ENCODE results near the gene PCNX1.
A peak's percentile ranks its signal among the peaks of the same experiment; 100 is the strongest.

PCNX1 gene

DNA sequence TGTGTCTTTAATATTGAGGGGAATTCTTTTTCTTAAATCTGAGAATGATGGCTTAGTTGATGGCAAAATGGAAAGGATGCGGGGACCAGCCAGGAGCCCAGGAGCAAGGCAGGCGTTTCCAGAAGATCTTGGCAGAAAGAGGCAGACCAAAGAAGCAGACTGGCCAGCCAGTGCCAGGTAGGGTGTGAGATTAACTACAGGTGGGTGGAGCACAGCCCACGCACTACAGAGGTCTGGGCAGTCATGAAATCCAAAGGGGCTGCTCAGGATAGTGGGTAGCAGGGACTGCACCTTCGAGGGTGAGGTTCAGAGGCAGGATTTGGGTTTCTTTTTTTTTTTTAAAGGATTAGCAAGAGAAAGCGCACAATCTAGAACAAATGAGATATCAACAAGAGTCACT lies 17.7 kb upstream of the PCNX1 start:
- DNase-seq = no peak

DNA sequence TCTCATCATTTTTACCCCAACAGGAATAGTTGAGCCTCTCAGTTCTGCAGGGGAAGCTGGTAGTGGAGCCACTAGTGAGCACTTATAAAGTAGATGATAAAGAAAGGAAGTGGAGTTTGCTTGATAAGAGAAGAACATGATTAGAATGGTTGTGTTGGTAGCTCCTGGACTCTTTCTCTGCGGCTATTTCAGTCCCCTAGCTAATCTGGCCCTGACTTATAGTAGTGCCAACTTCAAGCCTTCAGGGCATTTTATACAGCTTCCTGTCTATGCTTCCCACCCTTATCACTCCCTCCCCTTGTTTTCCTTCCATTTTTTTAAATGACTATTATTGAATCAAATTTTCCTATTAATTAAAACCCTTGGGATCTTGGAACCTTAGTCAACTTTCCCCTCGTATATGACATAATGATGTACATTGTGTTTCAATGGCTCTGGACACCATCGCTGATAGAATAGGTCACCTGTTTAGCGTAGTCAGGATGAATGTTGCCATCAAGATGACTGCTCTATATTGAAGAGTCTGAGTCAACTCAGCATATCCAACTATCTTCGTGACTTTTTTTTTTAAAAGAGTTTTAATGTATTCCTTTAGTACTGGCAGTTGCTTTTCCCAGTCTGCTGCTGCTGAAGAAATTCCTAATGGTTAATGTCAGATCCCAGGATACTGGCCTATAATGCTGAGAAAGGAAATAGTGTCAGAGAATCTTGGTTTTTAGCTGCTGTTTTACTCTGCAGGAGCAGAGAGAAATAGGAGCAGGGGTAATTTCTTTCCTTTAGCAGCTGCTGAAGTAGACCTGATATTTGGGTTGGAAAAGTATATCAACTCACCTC lies 16.2 kb upstream of the PCNX1 start:
- no peak for DNase-seq

DNA sequence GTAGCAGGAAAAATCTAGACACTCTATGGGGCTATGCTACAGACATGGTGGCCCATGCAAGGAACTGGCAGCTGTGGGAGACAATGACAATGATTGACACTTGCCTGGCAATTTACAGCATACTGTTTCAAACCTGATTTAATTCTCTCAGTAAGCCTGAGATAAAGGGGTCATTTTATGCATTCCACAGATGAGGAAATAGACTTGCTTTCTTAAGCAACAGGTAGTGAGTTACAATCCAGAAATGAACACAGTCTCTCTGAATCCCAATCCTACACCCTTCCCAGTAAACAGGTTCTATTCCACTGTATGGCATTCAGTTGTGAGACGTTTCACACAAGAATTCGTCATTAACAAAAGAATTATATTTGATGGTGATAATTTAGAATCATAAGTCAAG lies 15.5 kb upstream of the PCNX1 start:
- DNase-seq = no peak

DNA sequence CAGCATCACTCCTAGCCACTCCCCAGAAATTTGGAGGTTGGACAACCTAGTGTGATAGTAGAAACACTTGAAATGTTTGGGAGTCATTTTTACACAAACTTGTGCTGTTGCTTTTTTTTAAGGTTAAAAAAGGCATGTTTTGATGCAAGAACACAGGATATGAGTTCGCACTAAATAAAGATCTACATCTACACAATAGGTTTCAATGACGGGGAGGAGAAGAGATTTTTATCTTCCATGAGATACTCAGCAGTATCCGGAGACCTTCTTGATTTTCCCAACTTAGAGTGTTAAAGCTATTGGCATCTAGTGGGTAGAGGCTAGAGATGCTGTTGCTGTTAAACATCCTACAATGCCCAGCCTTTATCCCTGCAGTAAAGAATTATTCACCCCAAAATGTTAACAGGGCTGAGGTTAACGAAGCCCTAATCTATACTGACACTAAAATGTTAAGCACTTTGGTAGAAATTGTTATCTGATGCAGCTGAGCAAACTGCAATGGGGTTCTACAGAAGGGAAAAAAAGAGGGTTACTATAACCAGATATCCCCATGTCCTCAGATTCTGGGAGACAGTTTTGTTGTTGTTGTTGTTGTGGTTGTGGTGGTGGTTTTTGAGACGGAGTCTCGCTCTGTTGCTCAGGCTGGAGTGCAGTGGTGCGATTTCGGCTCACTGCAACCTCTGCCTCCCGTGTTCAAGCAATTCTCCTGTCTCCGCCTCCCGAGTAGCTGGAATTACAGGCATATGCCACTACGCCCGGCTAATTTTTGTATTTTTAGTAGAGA lies 14.0 kb upstream of the PCNX1 start:
- DNase-seq = no peak

DNA sequence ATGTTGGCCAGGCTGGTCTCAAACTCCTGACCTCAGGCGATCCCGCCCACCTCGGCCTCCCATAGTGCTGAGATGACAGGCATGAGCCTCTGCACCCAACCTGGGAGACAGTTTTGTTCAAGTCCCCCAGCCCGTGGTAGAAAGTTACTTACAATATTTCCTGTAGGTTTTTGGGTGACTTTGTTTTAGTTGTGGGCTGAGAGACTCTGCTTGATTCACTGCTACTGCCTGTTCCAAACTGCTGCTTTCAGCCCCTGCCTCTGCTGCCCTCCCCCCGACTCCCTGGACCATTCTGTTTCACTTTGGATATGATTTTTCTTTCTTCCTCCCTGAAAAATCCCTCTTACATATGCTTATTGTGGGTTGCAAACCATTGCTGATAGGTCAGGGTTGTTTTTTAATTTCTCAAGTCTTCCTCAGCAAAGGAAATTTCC lies 13.4 kb upstream of the PCNX1 start:
- DNase-seq = no peak

DNA sequence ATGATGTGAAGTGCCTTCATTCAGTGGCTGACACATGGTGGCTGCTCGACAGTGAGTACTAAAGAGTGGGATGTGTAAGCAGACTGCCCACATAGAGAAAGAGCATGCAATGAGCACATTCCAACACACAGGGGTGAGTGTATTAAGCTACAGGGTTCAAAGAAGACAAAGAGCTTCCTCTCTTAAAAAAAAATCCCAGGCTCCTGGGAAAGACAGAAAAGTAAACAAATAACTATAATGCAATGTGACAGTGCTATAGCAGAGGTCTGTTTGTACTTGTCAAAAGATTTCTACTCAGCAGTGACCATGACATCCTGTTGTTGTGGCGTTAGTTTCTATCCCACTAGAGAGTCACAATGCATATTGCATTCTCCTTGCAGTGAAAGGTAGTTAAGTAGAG lies 12.4 kb upstream of the PCNX1 start:
- no peak for DNase-seq

DNA sequence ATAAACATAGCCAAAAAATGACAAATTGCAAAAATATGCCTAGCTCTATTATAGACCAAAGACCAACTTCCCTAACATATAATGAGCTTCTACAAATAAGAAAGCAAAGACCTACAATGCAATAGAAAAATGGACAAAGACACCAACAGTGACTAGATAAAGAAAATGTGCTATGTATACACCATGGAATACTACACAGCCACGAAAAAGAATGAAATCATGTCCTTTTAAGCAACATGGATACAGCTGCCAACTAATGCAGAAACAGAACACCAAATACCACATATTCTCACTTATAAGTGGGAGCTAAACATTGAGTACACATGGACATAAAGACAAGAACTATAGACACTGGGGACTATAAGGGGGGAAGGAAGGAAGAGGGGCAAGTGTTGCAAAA lies 10.9 kb upstream of the PCNX1 start:
- DNase-seq = no peak

DNA sequence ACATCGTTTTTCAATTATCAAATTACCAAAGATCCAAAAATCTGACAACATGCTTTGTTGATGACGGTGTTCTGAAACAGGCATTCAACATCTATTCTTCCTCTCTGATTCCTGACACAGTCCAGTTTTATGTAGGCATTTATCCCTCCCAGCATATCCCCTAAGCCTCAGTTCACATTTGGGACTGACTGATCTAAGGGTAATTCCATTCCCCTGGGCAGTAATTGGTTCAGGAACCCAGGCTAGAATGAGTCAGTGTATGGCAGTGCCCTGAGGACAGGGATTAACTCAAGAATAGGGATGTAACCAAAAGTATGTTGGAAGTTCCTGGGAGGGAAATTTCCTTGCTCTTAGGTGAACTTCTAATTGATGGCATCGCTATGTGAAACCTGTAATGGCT lies 10.3 kb upstream of the PCNX1 start:
- no peak for DNase-seq

DNA sequence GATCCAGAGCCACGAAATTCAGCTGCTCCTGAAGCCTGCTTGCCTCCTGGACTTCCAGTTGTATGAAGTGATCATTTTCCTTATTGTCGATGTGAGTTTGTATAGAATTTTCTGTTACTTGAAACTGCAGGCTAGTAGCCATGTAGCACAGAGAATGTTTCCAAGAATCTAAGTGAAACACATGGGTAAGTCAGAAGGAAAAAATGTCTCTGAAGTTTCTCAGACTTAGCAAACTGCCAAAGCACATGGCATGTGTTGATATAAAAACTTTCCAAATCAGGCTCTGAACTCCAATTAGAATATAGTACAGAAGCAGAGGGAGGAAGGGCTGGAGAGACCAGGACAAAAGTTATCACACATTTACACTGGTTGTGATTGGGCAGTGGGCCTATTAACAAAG lies 9.8 kb upstream of the PCNX1 start:
- DNase-seq = no peak

DNA sequence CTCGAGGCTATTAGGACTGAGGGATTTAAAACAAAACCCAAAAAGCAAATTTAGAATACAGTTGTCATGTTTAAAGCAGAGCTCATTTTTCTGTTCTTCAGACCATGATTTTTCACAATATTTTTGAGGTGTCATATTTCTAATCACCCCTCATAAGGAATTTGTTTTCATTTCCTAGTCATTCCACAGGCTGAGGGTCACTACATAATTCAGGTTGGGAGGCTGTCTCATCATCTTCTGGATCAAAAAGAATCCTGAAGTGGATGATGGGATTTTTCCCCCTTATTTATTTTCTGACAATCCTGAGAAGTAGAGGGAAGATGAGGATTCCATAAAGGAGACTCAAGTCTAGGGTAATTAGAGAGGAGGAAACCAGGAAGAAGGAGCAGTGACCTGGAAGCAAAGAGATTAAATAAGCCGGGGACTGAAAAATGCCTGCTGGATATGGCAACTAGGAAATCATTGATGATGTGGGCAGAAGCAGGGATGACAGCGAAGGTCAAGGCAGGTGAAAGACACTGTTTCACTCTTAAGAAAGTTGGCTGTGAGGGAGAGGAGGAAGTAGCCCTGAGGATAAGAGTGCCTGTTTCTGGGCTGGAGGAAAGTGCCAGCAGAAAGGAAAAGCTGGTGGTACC lies 9.0 kb upstream of the PCNX1 start:
- DNase-seq = no peak

DNA sequence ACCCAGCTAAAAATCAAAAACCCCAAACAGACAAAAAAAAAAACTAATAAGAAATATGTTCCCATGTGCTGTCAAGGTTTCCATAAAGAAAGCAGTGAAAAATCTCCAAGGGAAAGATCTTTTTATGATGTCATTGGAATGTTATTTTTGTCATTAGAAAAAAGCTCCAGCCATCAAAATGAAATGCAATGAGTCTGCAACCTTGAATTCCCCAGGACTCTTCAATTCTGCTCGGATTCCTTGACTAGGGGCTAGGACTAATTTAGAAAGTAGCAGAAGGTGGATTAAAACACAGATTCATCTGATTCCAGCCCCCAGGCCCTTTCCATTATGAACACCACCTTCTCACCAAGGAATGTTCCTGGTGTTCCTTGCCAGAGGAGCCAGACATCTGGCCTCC lies 6.0 kb upstream of the PCNX1 start:
- DNase-seq = no peak

DNA sequence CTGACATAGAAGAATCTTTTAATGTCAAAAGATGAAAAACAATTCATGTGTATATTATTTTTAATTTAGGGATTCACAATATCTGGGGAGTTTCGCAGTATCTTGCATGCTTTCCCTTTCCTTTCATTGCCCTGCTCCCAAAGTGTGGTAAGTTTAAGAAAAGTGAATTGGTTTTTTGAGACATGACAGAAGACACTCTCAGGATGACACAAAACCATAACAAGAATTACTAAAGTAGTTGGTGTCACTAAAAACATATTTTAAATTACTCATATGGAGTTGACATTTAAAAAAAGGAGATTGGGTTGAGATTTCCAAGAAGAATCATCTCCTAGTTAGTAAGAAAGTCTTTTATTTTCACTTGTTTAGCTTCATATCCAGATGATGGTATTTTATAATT lies 5.1 kb upstream of the PCNX1 start:
- DNase-seq = no peak

DNA sequence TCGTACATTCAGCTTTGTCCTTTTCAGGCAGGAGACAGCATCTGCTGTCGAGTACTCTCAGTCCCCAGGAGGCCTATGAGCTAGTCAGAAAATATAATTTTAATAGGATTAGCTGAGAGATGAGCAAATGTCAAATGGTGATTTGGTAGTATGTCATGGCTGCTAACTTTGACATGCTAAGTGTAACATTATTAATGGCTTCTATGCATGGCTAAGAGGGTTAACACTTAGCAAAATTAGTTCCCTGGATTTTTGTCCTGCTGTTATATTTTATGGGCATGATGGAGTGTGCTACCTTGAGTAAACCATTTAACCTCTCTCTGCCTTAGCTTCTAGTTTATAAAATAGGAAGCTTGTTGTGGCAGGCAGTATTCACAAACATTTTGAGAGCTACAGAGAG lies 2.9 kb upstream of the PCNX1 start:
- no peak for DNase-seq

DNA sequence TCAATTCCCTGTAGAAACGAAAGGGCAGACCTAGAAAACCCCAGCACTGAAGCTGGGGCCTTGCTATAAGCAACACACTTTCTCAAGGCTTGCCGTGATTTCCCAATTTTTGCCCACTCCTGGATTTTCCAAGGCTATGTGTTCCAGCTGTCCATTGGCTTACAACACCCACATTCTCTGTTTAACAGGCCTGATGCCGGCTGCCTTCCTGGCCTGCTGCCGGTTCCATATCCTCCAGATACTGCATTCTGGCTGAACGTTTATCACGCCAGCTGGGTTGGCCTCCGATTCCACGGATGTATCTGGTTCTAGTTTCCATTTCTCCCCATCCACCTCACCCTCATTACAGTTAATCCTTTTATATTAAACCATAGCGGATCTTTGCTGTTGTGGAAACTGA lies 2.0 kb upstream of the PCNX1 start:
- no peak for DNase-seq

DNA sequence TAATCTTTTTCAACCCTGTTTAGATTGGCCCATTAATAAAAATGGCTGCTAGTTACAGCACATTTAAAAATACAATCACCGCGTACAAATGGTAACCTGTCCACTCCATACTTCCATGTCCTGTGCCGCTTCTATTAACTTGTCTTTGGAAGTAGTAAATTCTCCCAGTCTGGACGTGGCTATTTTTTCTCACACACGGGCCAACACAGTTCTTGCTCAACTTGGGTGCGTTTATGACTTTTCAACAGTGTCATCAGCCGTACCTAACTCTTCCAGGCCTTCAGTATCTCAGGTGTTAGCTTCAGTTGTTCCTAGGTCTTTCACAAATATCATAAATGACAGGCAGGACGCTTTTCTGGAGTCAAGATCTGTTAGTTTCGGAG lies 475 bp upstream of the PCNX1 start:
- DNase-seq = no peak

DNA sequence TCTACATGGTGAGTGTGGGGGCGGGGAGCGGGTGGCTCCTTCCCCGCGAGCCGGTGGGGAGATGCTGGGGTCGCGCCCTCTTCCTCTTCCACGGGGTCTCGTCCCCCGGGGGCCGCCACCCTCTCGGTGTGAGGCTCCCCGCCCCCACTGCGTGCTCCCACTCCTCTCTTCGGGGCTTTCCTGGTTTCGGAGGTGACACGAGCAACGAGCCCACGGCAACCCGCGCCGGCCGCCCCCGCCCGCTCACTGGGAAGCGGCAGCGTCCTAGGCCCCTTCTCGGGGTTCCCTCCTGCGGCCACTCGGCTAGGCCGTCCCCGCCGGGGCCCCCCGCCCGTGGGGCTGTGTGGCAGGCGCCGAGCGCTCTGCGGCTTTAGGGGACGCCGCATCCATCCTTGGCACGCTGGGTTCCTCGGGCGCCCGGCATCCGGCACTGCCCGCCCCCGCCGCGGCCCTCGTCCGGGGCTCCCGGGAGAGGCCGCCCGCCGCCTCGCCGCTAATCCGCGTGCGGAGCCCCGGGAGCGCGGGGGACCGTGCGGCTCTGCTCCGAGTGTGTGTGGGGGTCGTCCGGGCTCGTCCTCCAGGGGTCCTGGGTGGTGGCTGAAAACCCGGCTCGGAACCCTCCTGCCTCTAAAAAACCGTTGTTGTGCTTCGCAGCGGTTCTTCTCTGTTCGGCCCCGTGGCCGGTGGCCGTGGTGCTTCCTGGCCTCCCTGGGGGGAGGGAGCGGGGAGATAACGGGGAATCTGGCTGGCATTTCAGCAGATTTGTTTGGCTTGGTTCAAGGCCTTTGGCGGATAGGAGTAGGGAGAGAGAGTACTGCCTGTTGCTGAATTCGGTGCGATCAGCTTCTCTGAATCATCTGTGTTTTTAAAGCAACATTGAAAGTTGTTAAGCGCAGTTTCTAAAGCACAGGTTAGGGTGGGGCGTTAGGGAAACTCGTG lies 1.0 kb downstream of the PCNX1 start:
- peak; percentile 56 for DNase-seq

DNA sequence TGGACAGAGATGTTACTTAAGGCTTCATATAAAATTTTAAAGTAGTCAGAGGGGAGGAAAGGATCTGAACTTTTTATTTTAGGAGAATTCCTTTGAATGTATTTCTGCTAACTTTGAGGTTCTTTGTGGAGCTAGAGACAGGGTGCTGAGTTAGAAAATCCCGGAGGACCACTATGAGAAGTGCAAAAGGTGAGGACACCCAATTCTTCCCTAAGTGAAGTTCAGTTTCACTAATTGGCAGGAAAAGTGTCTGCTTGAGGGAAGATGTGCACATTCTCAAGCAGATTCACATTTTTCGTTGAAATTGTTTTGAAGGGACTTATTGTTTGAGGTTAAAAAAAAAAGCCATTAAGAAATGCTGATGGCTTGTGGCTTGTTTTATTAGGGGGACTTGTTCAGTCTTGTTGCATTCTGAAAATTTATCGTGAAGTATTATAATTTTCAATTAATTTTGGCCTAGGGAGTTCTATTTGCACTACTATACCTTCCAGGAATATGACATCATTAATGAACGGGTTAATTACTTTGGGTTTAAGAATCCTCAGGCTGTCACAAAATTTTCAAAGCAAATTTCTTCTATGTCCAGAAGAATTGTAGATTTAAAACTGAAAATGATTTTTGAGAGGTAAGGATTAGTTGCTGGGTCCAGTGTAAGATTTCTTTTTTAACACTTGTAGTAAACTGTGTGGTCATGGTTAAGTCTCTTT lies 1.8 kb downstream of the PCNX1 start:
- DNase-seq = no peak

DNA sequence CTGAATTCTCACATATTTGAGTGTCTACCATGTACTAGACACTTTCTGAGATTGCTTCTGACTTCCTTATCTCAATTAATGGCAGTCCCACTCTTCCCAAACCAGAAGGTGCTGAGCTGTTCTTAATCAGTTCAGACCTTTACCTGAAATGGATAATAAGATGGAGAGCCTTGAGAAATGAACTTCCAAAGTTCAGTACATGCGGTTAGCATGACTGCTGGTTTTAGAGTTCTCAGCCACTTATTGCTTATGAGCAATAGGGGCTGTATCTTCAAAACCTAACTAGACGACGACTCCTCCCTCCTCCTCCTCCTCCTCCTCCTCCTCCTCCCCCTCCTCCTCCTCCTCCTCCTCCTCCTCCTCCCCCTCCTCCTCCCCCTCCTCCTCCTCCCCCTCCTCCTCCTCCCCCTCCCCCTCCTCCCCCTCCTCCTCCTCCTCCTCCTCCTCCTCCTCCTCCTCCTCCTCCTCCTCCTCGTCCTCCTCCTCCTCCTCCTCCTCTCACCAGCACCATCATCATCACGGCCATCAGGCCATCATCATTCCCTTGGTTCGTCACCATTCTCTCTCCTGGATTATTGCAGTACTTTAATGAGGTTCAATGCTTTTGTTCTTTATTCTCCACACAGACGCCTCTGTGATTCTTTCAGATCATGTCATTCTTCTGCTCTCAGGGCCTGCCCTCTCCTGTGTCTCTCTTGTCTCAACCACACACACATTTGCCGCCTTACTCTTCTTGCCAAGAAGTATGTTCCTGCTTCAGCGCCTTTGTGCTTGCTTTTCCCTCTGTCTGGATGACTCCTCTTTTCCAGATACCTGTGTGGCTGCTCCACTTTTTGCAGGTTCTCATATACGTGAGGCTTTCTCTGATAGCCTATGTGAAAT lies 2.7 kb downstream of the PCNX1 start:
- peak; percentile 44 for DNase-seq

DNA sequence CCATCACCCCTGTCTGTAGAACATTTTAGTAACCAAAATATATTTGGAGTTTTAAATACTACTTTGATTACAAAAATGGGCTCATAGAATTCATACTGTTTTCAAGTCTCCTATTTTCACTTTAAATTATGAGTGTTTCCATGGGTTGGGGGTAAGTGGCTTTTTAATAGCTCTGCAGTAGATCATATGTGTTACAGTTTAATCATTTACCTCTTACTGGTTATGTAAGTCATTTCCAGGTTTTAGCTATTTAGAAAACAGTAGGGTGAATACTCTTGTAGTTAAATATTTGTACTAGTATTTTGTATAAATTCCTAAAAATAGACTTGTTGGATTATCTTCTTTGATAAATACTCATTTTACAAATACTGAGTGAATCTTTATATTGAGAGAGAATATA lies 8.2 kb downstream of the PCNX1 start:
- DNase-seq = no peak

DNA sequence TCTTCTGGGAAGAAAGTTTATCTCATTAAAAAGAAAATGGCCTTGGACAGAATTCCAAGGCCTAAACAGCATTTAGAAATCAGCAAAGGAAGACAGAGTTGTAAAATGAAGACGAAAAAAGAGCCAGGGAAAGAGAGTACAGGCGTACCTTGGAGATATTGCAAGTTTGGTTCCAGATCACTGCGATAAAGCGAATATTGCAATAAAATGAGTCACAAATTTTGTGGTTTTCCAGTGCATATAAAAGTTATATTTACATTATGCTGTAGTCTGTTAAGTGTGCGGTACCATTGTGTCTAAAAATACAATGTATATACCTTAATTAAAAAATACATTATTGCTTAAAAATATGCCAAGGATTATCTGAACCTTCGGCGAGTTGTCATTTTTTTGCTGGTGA lies 9.0 kb downstream of the PCNX1 start:
- no peak for DNase-seq

DNA sequence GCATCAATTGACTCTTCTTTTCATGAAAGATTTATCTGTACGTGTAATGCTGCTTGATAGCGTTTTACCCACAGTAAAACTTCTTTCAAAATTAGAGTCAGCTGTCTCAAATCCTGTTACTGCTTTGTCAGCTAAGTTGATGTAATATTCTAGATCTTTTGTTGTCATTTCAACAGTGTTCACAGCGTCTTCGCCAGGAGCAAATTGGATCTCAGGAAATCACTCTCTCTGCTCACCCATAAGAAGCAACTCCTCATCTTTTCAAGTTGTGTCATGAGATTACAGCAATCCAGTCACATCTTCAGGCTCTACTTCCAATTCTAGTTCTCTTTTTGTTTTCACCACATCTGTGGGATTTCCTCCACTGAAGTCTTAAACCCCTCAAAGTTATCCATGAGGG lies 9.5 kb downstream of the PCNX1 start:
- no peak for DNase-seq
